22Rv1 (cell line): ENCODE results near the gene EEF2.

Experiments used
- ZFX ChIP-seq: fragments of 450-650 bp; IDR thresholded peaks from 2 replicates; pipeline ENCODE4 v1.6.1; 2017; ENCODE audit warnings: antibody characterized with exemption, borderline replicate concordance
- TF ChIP-seq, protein P1 (sequence below): fragments of 450-650 bp; IDR thresholded peaks from 2 replicates; pipeline ENCODE4 v1.5.1; 2017; ENCODE audit warnings: mild to moderate bottlenecking

DNA sequence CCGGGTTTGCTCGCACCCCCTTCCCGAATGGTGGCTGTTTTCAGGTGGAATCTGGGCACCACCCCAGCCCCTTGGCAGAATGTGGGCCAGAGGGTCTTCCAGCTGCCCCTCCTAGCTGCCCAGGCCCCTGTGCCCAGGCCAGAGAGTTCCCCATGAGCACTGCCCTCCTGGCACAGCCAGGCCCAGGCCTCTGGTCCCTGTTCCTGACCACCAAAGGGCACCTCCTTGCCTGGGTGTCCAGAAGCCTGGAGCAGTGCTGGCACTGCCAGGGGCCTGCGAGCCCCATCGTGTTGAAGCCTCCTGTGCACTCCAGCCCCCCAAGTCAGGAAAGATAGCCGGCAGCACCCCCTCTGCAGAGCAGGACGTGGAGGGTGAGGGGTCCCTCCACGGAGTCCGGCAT, 45.7 kb upstream of the EEF2 start:
- TF ChIP-seq, protein P1, sequence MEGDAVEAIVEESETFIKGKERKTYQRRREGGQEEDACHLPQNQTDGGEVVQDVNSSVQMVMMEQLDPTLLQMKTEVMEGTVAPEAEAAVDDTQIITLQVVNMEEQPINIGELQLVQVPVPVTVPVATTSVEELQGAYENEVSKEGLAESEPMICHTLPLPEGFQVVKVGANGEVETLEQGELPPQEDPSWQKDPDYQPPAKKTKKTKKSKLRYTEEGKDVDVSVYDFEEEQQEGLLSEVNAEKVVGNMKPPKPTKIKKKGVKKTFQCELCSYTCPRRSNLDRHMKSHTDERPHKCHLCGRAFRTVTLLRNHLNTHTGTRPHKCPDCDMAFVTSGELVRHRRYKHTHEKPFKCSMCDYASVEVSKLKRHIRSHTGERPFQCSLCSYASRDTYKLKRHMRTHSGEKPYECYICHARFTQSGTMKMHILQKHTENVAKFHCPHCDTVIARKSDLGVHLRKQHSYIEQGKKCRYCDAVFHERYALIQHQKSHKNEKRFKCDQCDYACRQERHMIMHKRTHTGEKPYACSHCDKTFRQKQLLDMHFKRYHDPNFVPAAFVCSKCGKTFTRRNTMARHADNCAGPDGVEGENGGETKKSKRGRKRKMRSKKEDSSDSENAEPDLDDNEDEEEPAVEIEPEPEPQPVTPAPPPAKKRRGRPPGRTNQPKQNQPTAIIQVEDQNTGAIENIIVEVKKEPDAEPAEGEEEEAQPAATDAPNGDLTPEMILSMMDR: no peak
- TF ChIP-seq ZFX: no peak
